DMS79 treated with DMSO at 0.1 percent for 48 hours (cell line): Measurements from ENCODE around the gene FAM163B.

ENCODE experiments used
- DNase-seq: peaks from one replicate; lab custom pipeline; 2025; lab: John Stamatoyannopoulos, UW

The FAM163B gene

GRCh38 chr9:133528001-133528875 lies 81.0 kb downstream of the FAM163B start:
- no peak for DNase-seq

GRCh38 chr9:133527444-133527920 lies 81.7 kb downstream of the FAM163B start:
- DNase-seq = no peak
